GM21723 (cell line): ENCODE measurements around the gene VWCE.
"Not testable (repeated sequence)": the region's sequence is repeated elsewhere in the genome, so short reads cannot be mapped to it uniquely, and the experiment has no call there.

Source experiments
- ATAC-seq: cut with Tn5 transposase; IDR thresholded peaks from one replicate; pipeline ENCODE4 v1.9.1; 2021; ENCODE audit warnings: mild to moderate bottlenecking, moderate library complexity; ENCODE audit not compliant: unreplicated experiment

VWCE gene

GRCh38 chr11:61219016-61219415, 76.1 kb downstream of the VWCE start:
- ATAC-seq, result not testable (repeated sequence)

- not testable (repeated sequence) for ATAC-seq
Observed at GRCh38 chr11:61218306-61218705, 76.8 kb downstream of the VWCE start.

- not testable (repeated sequence) for ATAC-seq
Observed at GRCh38 chr11:61213711-61214324, 81.3 kb downstream of the VWCE start.

- not testable (repeated sequence) for ATAC-seq
Observed at GRCh38 chr11:61212202-61212601, 82.9 kb downstream of the VWCE start.

- ATAC-seq, result not testable (repeated sequence)
Observed at GRCh38 chr11:61211327-61211952, 83.7 kb downstream of the VWCE start.

- not testable (repeated sequence) for ATAC-seq
Observed at GRCh38 chr11:61210629-61211028, 84.5 kb downstream of the VWCE start.
